T-cell (primary cell): Measurements from ENCODE around the gene ABHD12. TPM values are rescaled to one million over a fixed set of nuclear protein-coding genes. Genes with fewer than 3 reads are reported as not detected.

Experiments used
- ATAC-seq, 4 experiments: fragments of 200-7000 bp in 3 of 4; fragments of 150-1000 bp in 1 of 4; cut with Tn5 transposase; replicated peaks in 1 of 4; 1 replicate in 3 of 4; 2 replicates in 1 of 4; pipeline ENCODE4 v1.10.0; 2021; ENCODE audit warnings: moderate library complexity in 3 of 4, mild to moderate bottlenecking in 2 of 4, moderate number of reproducible peaks in 1 of 4
- CTCF ChIA-PET, 2 donors: fragments of 300-600 bp; sonication (Branson Sonifier 250); formaldehyde crosslinking; loops; one replicate each; lab custom pipeline; 2022; ENCODE audit warnings: antibody characterized with exemption in 2 of 2; lab: Charles Lee
- POLR2A ChIA-PET, 2 donors: fragments of 300-600 bp; sonication (Branson Sonifier 250); formaldehyde crosslinking; loops; one replicate each; lab custom pipeline; 2022; ENCODE audit warnings: antibody characterized with exemption in 2 of 2; lab: Charles Lee
- DNase-seq, 35 experiments: peaks; one replicate each; pipeline versions ENCODE4 v3.0.0 to v3.0.0-alpha.2; 2013 to 2023
- H3K27ac ChIP-seq: one replicate; pipeline ENCODE4 v1.5.1; 2013; ENCODE audit warnings: low read length
- H3K27me3 ChIP-seq, 2 experiments: replicated peaks in 1 of 2; 1 replicate in 1 of 2; 2 replicates in 1 of 2; pipeline versions ENCODE4 v1.6.1 to v1.7.0; 2013; ENCODE audit warnings: low read length in 1 of 2, mixed read lengths in 1 of 2; ENCODE audit not compliant: control insufficient read depth in 2 of 2, insufficient read depth in 2 of 2; ENCODE audit errors: extremely low read depth in 1 of 2
- H3K36me3 ChIP-seq, 2 donors: 1 replicate in 1 of 2; 2 replicates in 1 of 2; pipeline versions ENCODE4 v1.6.1 to v1.7.0; 2013; ENCODE audit warnings: low read length in 1 of 2; ENCODE audit not compliant: control insufficient read depth in 2 of 2, insufficient read depth in 1 of 2; ENCODE audit errors: extremely low read depth in 1 of 2
- H3K4me1 ChIP-seq, 2 experiments: 1 replicate in 1 of 2; 2 replicates in 1 of 2; pipeline versions ENCODE4 v1.6.1 to v1.7.0; 2013; ENCODE audit warnings: low read length in 2 of 2, mixed read lengths in 1 of 2; ENCODE audit not compliant: insufficient read depth in 2 of 2, control insufficient read depth in 1 of 2; ENCODE audit errors: extremely low read depth in 1 of 2
- H3K4me3 ChIP-seq, 2 donors: 1 replicate in 1 of 2; 2 replicates in 1 of 2; pipeline versions ENCODE4 v1.5.1 to v1.7.0; 2013; ENCODE audit warnings: mild to moderate bottlenecking in 2 of 2, low read length in 1 of 2, moderate library complexity in 1 of 2; ENCODE audit not compliant: control insufficient read depth in 1 of 2; ENCODE audit errors: extremely low read depth in 1 of 2
- H3K9me3 ChIP-seq: 2 replicates; pipeline ENCODE4 v1.7.0; 2013
- H3K27ac Mint-ChIP-seq, 2 donors: one replicate each; pipeline ENCODE4 v1.8.0; 2020 to 2021; ENCODE audit warnings: mild to moderate bottlenecking in 2 of 2, mixed read lengths in 2 of 2
- H3K27me3 Mint-ChIP-seq, 2 donors: one replicate each; pipeline ENCODE4 v1.8.0; 2021 to 2022; ENCODE audit warnings: mixed read lengths in 2 of 2
- H3K36me3 Mint-ChIP-seq: one replicate; pipeline ENCODE4 v1.8.0; 2021; ENCODE audit warnings: mixed read lengths
- H3K4me1 Mint-ChIP-seq, 3 donors: one replicate each; pipeline ENCODE4 v1.8.0; 2020 to 2022; ENCODE audit warnings: mixed read lengths in 3 of 3, mild to moderate bottlenecking in 1 of 3
- H3K4me3 Mint-ChIP-seq, 3 donors: one replicate each; pipeline ENCODE4 v1.8.0; 2020 to 2022; ENCODE audit warnings: mild to moderate bottlenecking in 3 of 3, mixed read lengths in 3 of 3, moderate library complexity in 3 of 3
- H3K9me3 Mint-ChIP-seq, 3 donors: one replicate each; pipeline ENCODE4 v1.8.0; 2020 to 2022; ENCODE audit warnings: mixed read lengths in 3 of 3
- WGBS: methylation state at CpG from one replicate; pipeline ENCODE4 v1.1.5; 2013; ENCODE audit warnings: missing lambda C conversion rate; ENCODE audit not compliant: insufficient coverage; 5-methylcytosine and 5-hydroxymethylcytosine counted together
- total RNA-seq, 35 experiments: library from RNA in 6 of 35; stranded (reverse) in 6 of 35; fragments of 120-200 nt in 1 of 35; gene quantifications; one replicate each; pipeline versions ENCODE4 v1.2.1 to v1.2.4 and lab custom pipeline; 2013 to 2026

ABHD12 gene
- total RNA-seq, 5 donors from 2014 or later (not counting 1 experiment from before 2014, with no cell fraction given): 19.5 to 27.7 (median 22.1) TPM

DNA sequence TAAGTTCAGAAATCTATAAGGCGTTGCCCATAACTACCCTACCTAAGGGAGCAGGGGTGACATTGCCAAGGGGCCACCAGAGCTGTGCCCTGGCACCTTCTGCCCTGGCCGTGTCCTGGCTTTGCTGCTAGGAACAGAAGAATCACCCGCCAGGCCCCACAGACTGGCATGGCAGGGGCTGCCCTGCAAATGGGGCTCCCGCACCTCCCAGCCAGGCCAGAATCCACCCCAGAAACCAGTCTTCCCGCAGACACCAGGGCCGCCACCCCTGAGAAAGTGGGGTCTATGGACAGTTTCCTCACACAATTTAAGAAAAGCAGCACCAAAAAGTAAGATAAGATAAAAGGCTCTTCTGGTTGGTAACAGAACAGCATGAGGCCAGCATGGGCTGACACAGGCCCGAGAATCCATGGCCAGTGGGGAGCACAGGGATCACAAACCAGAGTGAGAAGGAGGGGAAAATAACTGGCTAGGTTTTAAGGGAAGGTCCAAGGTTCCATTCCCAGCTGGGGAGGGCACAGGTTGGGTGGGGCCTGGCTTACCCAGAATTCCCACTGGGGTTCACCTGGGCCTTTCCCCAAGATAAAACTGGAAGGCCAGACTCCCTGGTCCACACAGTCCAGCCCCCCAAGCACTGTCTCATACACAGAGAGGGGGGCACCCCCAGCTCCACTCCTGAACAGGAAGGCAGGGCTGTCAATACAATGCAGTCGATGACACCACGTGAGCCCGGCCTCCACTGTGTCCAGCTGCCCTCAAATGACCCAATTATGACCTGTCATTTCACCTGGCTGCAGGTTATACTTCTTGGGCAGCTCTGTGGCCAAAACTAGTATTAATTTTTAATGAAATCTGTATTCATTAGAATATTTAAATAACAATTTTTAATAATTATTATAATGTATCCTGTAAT lies 83.4 kb downstream of the ABHD12 start:
- no peak for ATAC-seq
- Mint-ChIP-seq H3K4me3 (no peak overlapping the region), H3K27ac (peak overlapping the region in 1 of 2 donors; percentile 0), H3K27me3 (no peaks in the 10 kb centered on the region), H3K36me3 (peaks cover 3% of the 10 kb centered on the region), H3K9me3 (no peaks in the 10 kb centered on the region), H3K4me1 (peaks cover 18 to 25% (median 22%) of the 10 kb centered on the region in 3 donors)
- WGBS: 90% methylated on average over 2 of the region's 10 CpGs
- Histone ChIP-seq H3K4me3 (no peak overlapping the region), H3K27ac (no peak overlapping the region), H3K4me1 (peaks cover 8 to 19% of the 10 kb centered on the region in 2 experiments), H3K36me3 (peaks cover 5 to 29% of the 10 kb centered on the region in 2 donors), H3K27me3 (no peaks in the 10 kb centered on the region), H3K9me3 (no peaks in the 10 kb centered on the region)
- DNase-seq: no peak
- CTCF ChIA-PET: interaction anchor here in 1 of 2 donors (0.5 kb wide), 1 partner anchor 86 kb away, joined by 3 read pairs; no protein-coding TSS in a partner anchor
- POLR2A ChIA-PET: interaction anchor here in 1 of 2 donors (0.6 kb wide), 1 partner anchor 784 kb away, joined by 3 read pairs; no protein-coding TSS in a partner anchor

DNA sequence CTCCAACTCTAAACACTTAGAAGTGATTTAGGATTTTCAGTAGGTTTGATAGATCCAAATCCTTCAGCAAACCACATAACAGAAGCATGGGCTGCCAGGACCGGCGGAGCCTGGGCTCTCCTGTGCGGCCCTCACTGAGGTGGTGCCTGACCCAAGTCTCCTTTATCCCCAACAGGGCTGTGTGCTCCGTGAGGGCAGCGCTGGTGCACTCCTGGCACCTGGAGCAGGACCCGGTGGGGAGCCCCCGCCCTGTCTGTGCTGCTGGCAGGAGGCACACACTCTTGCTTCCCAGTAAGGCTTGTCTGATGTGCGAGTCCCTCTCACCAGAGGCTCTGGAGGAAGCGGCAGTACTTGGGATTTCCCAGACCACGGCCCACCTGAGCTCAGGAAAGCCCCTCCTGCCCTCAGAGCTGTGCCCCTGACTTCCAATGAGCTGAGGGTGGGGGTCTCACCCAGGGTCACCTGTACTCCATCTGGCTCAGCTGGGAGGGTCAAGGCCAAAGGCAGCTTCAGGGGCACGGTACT lies 86.5 kb downstream of the ABHD12 start:
- no peak overlapping the region for H3K27ac Mint-ChIP-seq
- WGBS: 91% methylated on average over 8 of the region's 11 CpGs
- ChIA-PET CTCF (interaction anchor here in 1 of 2 donors (0.5 kb wide), 1 partner anchor 328 kb away, joined by 5 read pairs; no protein-coding TSS in a partner anchor), POLR2A (no interaction called here)
- H3K27me3 ChIP-seq: no peaks in the 10 kb centered on the region
- no peak for DNase-seq
- no peaks in the 10 kb centered on the region for H3K27me3 Mint-ChIP-seq
- H3K4me3 ChIP-seq: no peak overlapping the region
- no peaks in the 10 kb centered on the region for H3K9me3 Mint-ChIP-seq
- H3K4me3 Mint-ChIP-seq: no peak overlapping the region
- H3K27ac ChIP-seq: no peak overlapping the region
- H3K4me1 ChIP-seq: no peaks in the 10 kb centered on the region
- H3K36me3 ChIP-seq: peaks cover 11 to 29% of the 10 kb centered on the region in 2 donors
- no peaks in the 10 kb centered on the region for H3K9me3 ChIP-seq
- H3K4me1 Mint-ChIP-seq: no peaks in the 10 kb centered on the region
- no peak for ATAC-seq
- H3K36me3 Mint-ChIP-seq: peaks cover 3% of the 10 kb centered on the region

DNA sequence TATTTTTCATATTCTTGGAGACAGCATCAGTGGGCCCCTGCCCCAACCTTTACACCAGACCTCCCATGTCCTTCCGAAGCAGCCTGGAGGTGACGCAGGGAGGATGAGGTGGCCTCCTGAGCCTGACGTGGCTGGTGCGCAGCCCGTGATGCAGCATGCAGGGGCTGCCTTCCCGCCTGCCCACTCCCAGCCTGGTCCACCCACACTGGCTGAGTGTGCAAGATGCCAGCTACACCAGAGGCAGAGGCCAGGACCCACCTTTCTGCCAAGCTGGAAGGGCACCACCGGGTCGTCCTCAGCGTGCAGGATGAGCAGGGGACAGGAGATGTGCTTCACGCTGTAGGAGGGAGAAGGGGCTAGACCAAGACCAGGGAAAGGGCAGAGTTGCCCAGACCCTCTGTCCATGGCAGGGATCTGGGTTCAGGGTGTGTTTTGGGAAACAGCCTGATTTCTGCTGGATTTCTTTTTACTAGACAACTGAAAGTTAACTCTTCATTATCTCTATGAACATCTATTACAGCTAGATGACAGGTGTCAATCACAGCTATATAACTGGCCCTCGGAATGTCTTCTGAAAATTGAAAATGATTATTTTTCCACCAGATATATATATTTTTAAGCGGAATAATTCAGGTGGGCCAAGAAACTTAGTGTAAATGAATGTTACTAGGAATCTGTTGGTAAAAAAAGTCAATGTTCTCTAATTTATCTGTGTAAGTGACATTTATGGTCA lies 87.2 kb downstream of the ABHD12 start:
- Histone ChIP-seq H3K36me3 (peaks cover 16 to 25% of the 10 kb centered on the region in 2 donors), H3K4me1 (no peaks in the 10 kb centered on the region), H3K27ac (no peak overlapping the region), H3K27me3 (no peaks in the 10 kb centered on the region), H3K4me3 (no peak overlapping the region), H3K9me3 (no peaks in the 10 kb centered on the region)
- ATAC-seq (no peak), DNase-seq (no peak)
- Mint-ChIP-seq H3K4me1 (no peaks in the 10 kb centered on the region), H3K4me3 (no peak overlapping the region), H3K36me3 (peaks cover 3% of the 10 kb centered on the region), H3K27ac (no peak overlapping the region), H3K27me3 (no peaks in the 10 kb centered on the region), H3K9me3 (no peaks in the 10 kb centered on the region)
- ChIA-PET CTCF (no interaction called here), POLR2A (interaction anchor here in 1 of 2 donors (0.6 kb wide), 1 partner anchor 49 kb away, joined by 5 read pairs; no protein-coding TSS in a partner anchor)
- WGBS: 96% methylated on average over 10 of the region's 12 CpGs

DNA sequence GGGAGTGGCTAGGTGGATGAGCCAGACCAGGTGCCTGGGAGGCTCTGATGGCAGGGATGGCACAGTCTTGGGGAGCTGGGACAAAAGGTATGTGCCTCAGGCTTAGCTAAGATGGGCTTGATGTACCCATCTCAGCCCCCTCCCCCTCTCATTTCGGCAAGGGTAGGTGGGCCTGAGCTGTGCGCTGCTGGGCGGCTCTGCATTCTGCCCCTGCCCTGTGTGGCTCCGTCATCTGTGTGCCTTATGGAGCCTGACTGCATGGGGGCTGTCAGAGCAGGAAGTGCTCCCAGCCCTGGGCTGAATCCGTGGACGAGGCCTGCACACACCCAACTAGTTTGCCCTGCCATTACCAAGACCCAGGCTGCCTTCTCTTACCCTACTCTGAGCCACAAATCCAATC lies 88.0 kb downstream of the ABHD12 start:
- Mint-ChIP-seq H3K4me1 (no peaks in the 10 kb centered on the region), H3K9me3 (no peaks in the 10 kb centered on the region), H3K27ac (no peak overlapping the region), H3K4me3 (no peak overlapping the region), H3K36me3 (peaks cover 3% of the 10 kb centered on the region), H3K27me3 (no peaks in the 10 kb centered on the region)
- Histone ChIP-seq H3K27ac (no peak overlapping the region), H3K9me3 (no peaks in the 10 kb centered on the region), H3K36me3 (peaks cover 18 to 20% of the 10 kb centered on the region in 2 donors), H3K4me1 (no peaks in the 10 kb centered on the region), H3K4me3 (no peak overlapping the region), H3K27me3 (no peaks in the 10 kb centered on the region)
- DNase-seq (no peak), ATAC-seq (no peak)
- 99% methylated on average over 6 of the region's 6 CpGs for WGBS
- ChIA-PET POLR2A (no interaction called here), CTCF (no interaction called here)

DNA sequence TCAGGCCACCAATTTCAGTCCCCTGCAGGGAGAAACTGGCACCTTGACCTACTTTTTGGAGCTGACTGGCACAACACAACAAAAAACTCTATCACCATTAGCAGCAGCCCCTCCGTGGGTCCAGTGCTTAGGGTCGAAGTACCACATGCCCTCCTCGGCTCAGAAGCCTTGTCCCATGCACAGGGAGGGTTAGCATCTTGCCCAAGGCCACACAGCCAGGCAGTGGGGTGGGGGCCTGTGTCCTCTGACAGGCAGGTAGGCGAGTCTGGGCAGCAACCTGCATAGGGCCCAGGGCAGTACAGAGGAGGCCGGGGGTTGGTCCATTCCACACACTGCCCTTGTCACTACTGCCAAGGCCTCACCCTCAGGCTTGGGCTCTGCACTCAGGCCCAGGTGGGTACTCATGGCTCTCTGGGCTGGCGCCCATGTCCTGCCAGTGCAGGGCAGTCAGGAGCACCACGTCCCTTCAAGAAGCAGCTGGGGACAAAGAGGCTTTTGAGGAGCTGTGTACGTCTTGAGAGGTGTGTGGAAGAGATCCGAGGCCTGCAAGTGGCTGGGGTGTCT lies 89.2 kb downstream of the ABHD12 start:
- Mint-ChIP-seq H3K4me1 (peaks cover 0 to 2% (median 0%) of the 10 kb centered on the region in 3 donors), H3K9me3 (no peaks in the 10 kb centered on the region), H3K36me3 (no peaks in the 10 kb centered on the region), H3K27me3 (no peaks in the 10 kb centered on the region), H3K27ac (no peak overlapping the region), H3K4me3 (no peak overlapping the region)
- no peaks in the 10 kb centered on the region for H3K27me3 ChIP-seq
- 94% methylated on average over 8 of the region's 9 CpGs for WGBS
- peaks cover 16 to 26% of the 10 kb centered on the region in 2 donors for H3K36me3 ChIP-seq
- no peaks in the 10 kb centered on the region for H3K4me1 ChIP-seq
- ChIA-PET CTCF (no interaction called here), POLR2A (no interaction called here)
- DNase-seq (no peak), ATAC-seq (no peak)
- H3K27ac ChIP-seq: no peak overlapping the region
- no peak overlapping the region for H3K4me3 ChIP-seq
- no peaks in the 10 kb centered on the region for H3K9me3 ChIP-seq
